Measurements from ENCODE around the gene MAPKAP1. TPM values are rescaled to one million over a fixed set of nuclear protein-coding genes. Genes with fewer than 3 reads are reported as not detected.

MAPKAP1 gene
- total RNA-seq, 1 donor from 2014 or later = 49.6 TPM

GRCh38 chr9:125646621-125647100, 60.3 kb downstream of the MAPKAP1 start:
- intact Hi-C loops (cut with DNase I) = no loop called here
- H3K9me3 ChIP-seq = no peaks in the 10 kb centered on the region
- no peaks in the 10 kb centered on the region for H3K4me1 ChIP-seq
- no peaks in the 10 kb centered on the region for H3K27me3 ChIP-seq
- peak overlapping the region in 1 of 2 donors; percentile 17 for H3K27ac ChIP-seq
- H3K4me3 ChIP-seq = peak overlapping the region in 1 of 2 donors; percentile 27
- no peaks in the 10 kb centered on the region for H3K36me3 ChIP-seq
- no peak for TF ChIP-seq CTCF (IDR thresholded peaks at IDR 0.05)
- no peak for DNase-seq (ENCODE audit: low spot score in 2 of 2)

GRCh38 chr9:125646217-125646616, 60.8 kb downstream of the MAPKAP1 start:
- no peak for TF ChIP-seq CTCF (IDR thresholded peaks at IDR 0.05)
- H3K27me3 ChIP-seq = no peaks in the 10 kb centered on the region
- H3K27ac ChIP-seq = peak overlapping the region in 1 of 2 donors; percentile 17
- DNase-seq (ENCODE audit: low spot score in 2 of 2) = no peak
- no peaks in the 10 kb centered on the region for H3K9me3 ChIP-seq
- peak overlapping the region in 1 of 2 donors; percentile 27 for H3K4me3 ChIP-seq
- H3K36me3 ChIP-seq = no peaks in the 10 kb centered on the region
- no peaks in the 10 kb centered on the region for H3K4me1 ChIP-seq
- intact Hi-C loops (cut with DNase I) = no loop called here

DNA sequence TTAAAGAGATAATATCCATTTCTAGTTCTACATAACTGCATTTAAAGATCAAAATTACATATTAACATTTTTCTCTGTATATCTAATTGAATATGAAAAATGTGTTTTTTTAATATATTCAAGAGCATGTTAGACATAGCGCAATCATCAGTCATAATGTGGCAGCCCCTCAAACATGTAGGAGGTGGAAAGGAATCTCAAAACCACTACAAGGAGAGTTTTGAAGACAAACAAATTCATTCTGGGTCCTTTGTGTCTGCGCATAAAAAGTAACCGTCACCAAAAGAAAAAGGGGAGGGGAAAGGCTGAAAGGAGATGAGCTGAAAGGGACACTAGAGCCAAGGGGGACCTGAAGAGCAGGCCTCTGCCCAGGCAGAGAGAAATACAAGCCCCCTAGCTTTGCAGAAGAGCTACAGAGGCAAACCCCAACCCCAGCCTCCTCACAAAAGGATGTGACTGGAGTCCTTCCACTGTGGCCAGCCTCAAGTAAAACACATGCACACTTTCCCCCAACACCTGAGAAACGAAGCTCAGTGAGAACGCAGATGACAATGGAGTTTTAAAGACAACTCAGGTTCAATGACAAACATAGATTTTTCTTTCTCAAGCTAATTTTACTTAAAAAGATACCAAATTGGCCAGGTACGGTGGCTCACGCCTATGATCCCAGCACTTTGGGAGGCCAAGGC, 62.0 kb downstream of the MAPKAP1 start:
- Histone ChIP-seq H3K27me3 (no peaks in the 10 kb centered on the region), H3K9me3 (no peaks in the 10 kb centered on the region), H3K36me3 (no peaks in the 10 kb centered on the region), H3K4me1 (no peaks in the 10 kb centered on the region), H3K4me3 (no peak overlapping the region), H3K27ac (no peak overlapping the region)
- TF ChIP-seq CTCF (IDR thresholded peaks at IDR 0.05) = no peak
- intact Hi-C loops (cut with DNase I) = no loop called here
- DNase-seq (ENCODE audit: low spot score in 2 of 2) = no peak

DNA sequence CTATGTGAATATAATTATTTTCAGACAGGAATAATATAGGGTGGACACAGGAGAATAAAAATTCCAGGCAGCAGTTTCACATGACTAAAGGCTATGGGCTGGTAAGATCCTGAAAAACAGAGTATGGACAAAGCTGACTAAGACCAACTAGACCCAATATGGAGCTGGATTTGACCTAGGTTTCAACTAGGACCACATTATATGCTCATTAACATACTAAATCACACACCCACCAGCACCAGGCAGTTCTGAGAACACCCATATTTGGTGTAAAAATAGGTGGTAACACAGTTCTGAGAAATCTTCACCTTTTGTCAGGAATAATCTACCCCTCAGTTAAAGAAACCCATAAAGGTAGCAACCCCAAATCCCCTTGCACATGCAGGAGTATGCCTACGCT, 64.7 kb downstream of the MAPKAP1 start:
- H3K27me3 ChIP-seq = no peaks in the 10 kb centered on the region
- DNase-seq (ENCODE audit: low spot score in 2 of 2) = no peak

DNA sequence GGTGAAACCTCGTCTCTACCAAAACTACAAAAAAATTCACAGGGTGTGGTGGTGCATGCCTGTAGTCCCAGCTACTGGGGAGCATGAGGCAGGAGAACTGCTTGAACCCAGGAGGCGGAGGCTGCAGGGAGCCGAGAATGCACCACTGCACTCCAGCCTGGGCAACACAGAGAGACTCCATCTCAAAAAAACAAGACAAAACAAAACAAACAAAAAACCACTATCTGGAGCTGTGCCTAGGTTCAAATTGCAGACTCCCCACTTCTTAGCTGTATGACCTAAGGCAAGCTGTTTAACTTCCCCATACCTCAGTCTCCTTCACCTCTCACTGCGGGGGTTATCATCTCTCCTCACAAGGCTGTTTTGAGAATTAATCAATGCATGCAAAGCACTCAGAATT, 68.0 kb downstream of the MAPKAP1 start:
- no peaks in the 10 kb centered on the region for H3K36me3 ChIP-seq
- no peak overlapping the region for H3K27ac ChIP-seq
- peaks cover 0 to 7% of the 10 kb centered on the region in 2 donors for H3K4me1 ChIP-seq
- no peaks in the 10 kb centered on the region for H3K9me3 ChIP-seq
- TF ChIP-seq CTCF (IDR thresholded peaks at IDR 0.05) = no peak
- intact Hi-C loops (cut with DNase I) = no loop called here
- no peaks in the 10 kb centered on the region for H3K27me3 ChIP-seq
- no peak overlapping the region for H3K4me3 ChIP-seq
- DNase-seq (ENCODE audit: low spot score in 2 of 2) = no peak

More for the DNA sequence above, 64.7 kb downstream of the MAPKAP1 start:
- TF ChIP-seq CTCF (IDR thresholded peaks at IDR 0.05) = no peak
- no peak overlapping the region for H3K4me3 ChIP-seq
- no peaks in the 10 kb centered on the region for H3K4me1 ChIP-seq
- intact Hi-C loops (cut with DNase I) = no loop called here
- no peaks in the 10 kb centered on the region for H3K9me3 ChIP-seq
- no peaks in the 10 kb centered on the region for H3K36me3 ChIP-seq
- no peak overlapping the region for H3K27ac ChIP-seq

All from ascending aorta (tissue), 2 donors.